ENCODE results near the gene ZNF438.
A peak's percentile ranks its signal among the peaks of the same experiment; 100 is the strongest.
"Not testable (repeated sequence)": the region's sequence is repeated elsewhere in the genome, so short reads cannot be mapped to it uniquely, and the experiment has no call there.

- not testable (repeated sequence) for TF ChIP-seq POLR2AphosphoS5 (IDR thresholded peaks at IDR 0.05; ENCODE audit: low read depth); CTCF (IDR thresholded peaks at IDR 0.05; ENCODE audit: insufficient read depth, low read length); REST (IDR thresholded peaks at IDR 0.05; ENCODE audit: insufficient replicate concordance, low read depth)
- peak; percentile 6; the same call in 1 of the 2 replicates for TF ChIP-seq SPI1 (IDR thresholded peaks at IDR 0.05; ENCODE audit: borderline replicate concordance, low read depth)
Observed at GRCh38 chr10:31039006-31039405, 7.3 kb upstream of the ZNF438 start.
